K562 (cell line): Measurements from ENCODE around the gene RASD1. TPM values are rescaled to one million over a fixed set of nuclear protein-coding genes. Genes with fewer than 3 reads are reported as not detected.

Experiments
- ATAC-seq: fragments of 200-7000 bp; cut with Tn5 transposase; 3 replicates; pipeline ENCODE4 v1.9.1; 2020; ENCODE audit warnings: moderate library complexity
- BruUV-seq: library from RNA; stranded (reverse); fragments of 400-500 nt; replicated peaks from 2 replicates; lab custom pipeline; 2021; lab: Mats Ljungman, UMichigan
- CTCF ChIA-PET: fragments of 300-600 bp; formaldehyde crosslinking; extraction: SDS; loops from one replicate; lab custom pipeline; 2021; ENCODE audit warnings: low intra/inter-chr PET ratio; lab: Yijun Ruan, JAX
- POLR2A ChIA-PET: fragments of 300-600, 350-650 bp; sonication (Branson Sonifier 250); formaldehyde crosslinking; extraction: SDS; loops from one replicate; lab custom pipeline; 2021; ENCODE audit warnings: antibody characterized with exemption, inconsistent platforms; lab: Yijun Ruan, JAX
- DNase-seq, 4 experiments: peaks; one replicate each; pipeline versions ENCODE4 v3.0.0 to v3.0.0-alpha.2; 2011 to 2018; ENCODE audit warnings: low spot score in 3 of 4, mixed read lengths in 3 of 4; ENCODE audit errors: extremely low read depth in 1 of 4
- FAIRE-seq: peaks from 2 replicates; lab custom pipeline; 2011; peaks lifted over from hg19 to GRCh38; lab: Jason Lieb, UNC
- H2AFZ ChIP-seq: 2 replicates; pipeline ENCODE4 v1.6.0; 2011; ENCODE audit warnings: low read depth, low read length, control low read depth, inconsistent platforms
- H3K27ac ChIP-seq: fragments of 200-600 bp; 3 replicates; pipeline ENCODE4 v1.8.0; 2011; ENCODE audit warnings: low read depth, mild to moderate bottlenecking, control low read depth, inconsistent platforms, low read length, moderate library complexity, mixed read lengths; ENCODE audit errors: extremely low read depth
- H3K27me3 ChIP-seq, 2 experiments: fragments of 300-600 bp in 1 of 2; 2 replicates in 1 of 2; 3 replicates in 1 of 2; pipeline versions ENCODE4 v1.6.0 to v1.8.0; 2011; ENCODE audit warnings: inconsistent platforms in 2 of 2, low read length in 2 of 2, mild to moderate bottlenecking in 1 of 2, mixed read lengths in 1 of 2, moderate library complexity in 1 of 2; ENCODE audit not compliant: control insufficient read depth in 2 of 2, insufficient read depth in 2 of 2
- H3K36me3 ChIP-seq: fragments of 300-600 bp; 3 replicates; pipeline ENCODE4 v1.8.0; 2011; ENCODE audit warnings: mild to moderate bottlenecking, low read length, inconsistent platforms; ENCODE audit not compliant: control insufficient read depth, insufficient read depth
- H3K4me1 ChIP-seq, 2 experiments: fragments of 200-600 bp in 1 of 2; replicated peaks in 1 of 2; 2 replicates in 1 of 2; 3 replicates in 1 of 2; pipeline versions ENCODE4 v1.5.1 to v1.8.0; 2011; ENCODE audit warnings: inconsistent platforms in 2 of 2, low read length in 2 of 2, mild to moderate bottlenecking in 1 of 2, mixed read lengths in 1 of 2, moderate library complexity in 1 of 2; ENCODE audit not compliant: control insufficient read depth in 2 of 2, insufficient read depth in 2 of 2
- H3K4me2 ChIP-seq: 2 replicates; pipeline ENCODE4 v1.6.1; 2011; ENCODE audit warnings: low read length, control low read depth, inconsistent platforms, mixed read lengths; ENCODE audit not compliant: insufficient read depth
- H3K4me3 ChIP-seq: fragments of 200-600 bp; sonication (generic), shearing (Covaris generic); 2 replicates; pipeline ENCODE4 v1.5.1; 2016; ENCODE audit warnings: control low read depth, inconsistent platforms
- H3K79me2 ChIP-seq: fragments of 200-600 bp; 3 replicates; pipeline ENCODE4 v1.8.0; 2011; ENCODE audit warnings: low read length, inconsistent platforms; ENCODE audit not compliant: control insufficient read depth, insufficient read depth
- H3K9ac ChIP-seq, 2 experiments: 2 replicates each; pipeline versions ENCODE4 v1.6.0 to v1.6.1; 2011; ENCODE audit warnings: low read depth in 2 of 2, low read length in 2 of 2, control low read depth in 1 of 2, inconsistent platforms in 1 of 2, mild to moderate bottlenecking in 1 of 2, mixed read lengths in 1 of 2; ENCODE audit not compliant: insufficient read depth in 1 of 2
- H3K9me1 ChIP-seq: one replicate; pipeline ENCODE4 v1.6.0; 2011; ENCODE audit warnings: inconsistent platforms, mild to moderate bottlenecking, low read length, moderate library complexity; ENCODE audit not compliant: control insufficient read depth, insufficient read depth
- H3K9me3 ChIP-seq: replicated peaks from 2 replicates; pipeline ENCODE4 v1.5.1; 2011; ENCODE audit warnings: low read depth, low read length, inconsistent platforms; ENCODE audit not compliant: control insufficient read depth, insufficient read depth
- H4K20me1 ChIP-seq: replicated peaks from 2 replicates; pipeline ENCODE4 v1.6.1; 2011; ENCODE audit warnings: low read length, inconsistent platforms, mixed read lengths; ENCODE audit not compliant: control insufficient read depth, insufficient read depth
- BRCA1 ChIP-seq, 2 experiments: fragments of 450-650 bp in 1 of 2; sonication (generic) in 1 of 2; formaldehyde crosslinking in 1 of 2; IDR thresholded peaks; 2 replicates each; pipeline versions ENCODE4 v1.5.0 to v1.6.1; 2017 to 2020; ENCODE audit warnings: mild to moderate bottlenecking in 1 of 2, missing genetic modification reagents in 1 of 2
- BRD4 ChIP-seq: fragments of 200-600 bp; sonication (generic); IDR thresholded peaks from 2 replicates; pipeline ENCODE4 v1.6.1; 2017; ENCODE audit warnings: inconsistent platforms
- C11orf30 ChIP-seq: fragments of 450-650 bp; IDR thresholded peaks from 2 replicates; pipeline ENCODE4 v1.6.1; 2016; ENCODE audit warnings: low read depth, mild to moderate bottlenecking
- CREBBP ChIP-seq: IDR thresholded peaks from one replicate; pipeline ENCODE4 v1.6.1; 2012; ENCODE audit warnings: low read depth, mild to moderate bottlenecking, control low read depth, inconsistent platforms, low read length
- HDAC1 ChIP-seq, 2 experiments: fragments of 450-650 bp; IDR thresholded peaks; 2 replicates each; pipeline ENCODE4 v1.6.1; 2016 to 2017; ENCODE audit warnings: inconsistent platforms in 1 of 2, mild to moderate bottlenecking in 1 of 2, moderate library complexity in 1 of 2
- KDM1A ChIP-seq, 2 experiments: fragments of 450-650 bp; IDR thresholded peaks; 2 replicates each; pipeline ENCODE4 v1.6.1; 2016; ENCODE audit warnings: mild to moderate bottlenecking in 2 of 2
- MCM3 ChIP-seq: fragments of 450-650 bp; IDR thresholded peaks from 2 replicates; pipeline ENCODE4 v1.6.1; 2016
- NR2F6 ChIP-seq: fragments of 450-650 bp; formaldehyde crosslinking; IDR thresholded peaks from 2 replicates; pipeline ENCODE4 v1.4.0; 2020; ENCODE audit warnings: mild to moderate bottlenecking
- PHF8 ChIP-seq: fragments of 200-600 bp; sonication (generic); IDR thresholded peaks from 2 replicates; pipeline ENCODE4 v1.6.1; 2012; ENCODE audit warnings: mixed run types, mild to moderate bottlenecking, inconsistent platforms, low read length, moderate library complexity, borderline replicate concordance
- STAT5B ChIP-seq: fragments of 250-450 bp; sonication (Bioruptor Pico); IDR thresholded peaks from 2 replicates; pipeline ENCODE4 v1.8.0; 2021; ENCODE audit warnings: mild to moderate bottlenecking, inconsistent platforms
- ZNF134 ChIP-seq: fragments of 250-450 bp; sonication (Bioruptor Pico); conservative IDR thresholded peaks from 2 replicates; pipeline ENCODE4 v1.4.0; 2020
- ZNF586 ChIP-seq: fragments of 450-650 bp; formaldehyde crosslinking; conservative IDR thresholded peaks from 2 replicates; pipeline ENCODE4 v1.4.0; 2020; ENCODE audit warnings: mild to moderate bottlenecking, moderate library complexity
- WGBS: fragments of 100-300 bp; shearing (Covaris generic); methylation state at CpG from one replicate; pipeline ENCODE4 v1.1.6; 2016; ENCODE audit warnings: low coverage, mixed read lengths; ENCODE audit not compliant: insufficient coverage; ENCODE audit errors: missing lambda C conversion rate; 5-methylcytosine and 5-hydroxymethylcytosine counted together
- in situ Hi-C: fragments of 300-500 bp; cut with MboI; formaldehyde crosslinking; loops from 4 replicates; pipeline ENCODE4 v1.15.0; 2018; ENCODE audit warnings: inconsistent platforms, mixed read lengths
- intact Hi-C: fragments of 100-400 bp; cut with micrococcal nuclease; formaldehyde crosslinking; loops from 2 replicates; pipeline ENCODE4 v1.14.2; 2022
- polyA plus RNA-seq, 8 experiments: library from polyadenylated mRNA; depleted of rRNA in 4 of 8; stranded (reverse) in 5 of 8; unstranded in 3 of 8; fragments of >200 nt; fragmentation: Nextera tagmentation in 2 of 8; fragmentation: Illumina TruSeq in 1 of 8; extraction: Ambion mirVana in 2 of 8; extraction: Trizol in 1 of 8; gene quantifications; 2 replicates each; pipeline versions ENCODE4 v1.2.1 to v1.2.3, GENCODE V29; 2011 to 2014; ENCODE audit warnings: inconsistent platforms in 1 of 8, missing spikeins in 1 of 8
- total RNA-seq, 7 experiments: library from RNA; depleted of rRNA in 6 of 7; stranded (reverse); fragments of >200 nt in 6 of 7; fragmentation: Illumina TruSeq in 2 of 7; extraction: Trizol in 2 of 7; gene quantifications; 2 replicates each; pipeline versions ENCODE4 v1.2.1 to v1.2.3, GENCODE V29; 2011 to 2021; ENCODE audit warnings: low replicate concordance in 1 of 7
- TF ChIP-seq, protein P1 (sequence below): fragments of 450-650 bp; IDR thresholded peaks from 2 replicates; pipeline ENCODE4 v1.6.1; 2016; ENCODE audit warnings: low read depth, mild to moderate bottlenecking, moderate library complexity
- TF ChIP-seq, protein P2 (sequence below): fragments of 200-800 bp; sonication (Bioruptor generic); IDR thresholded peaks from 2 replicates; pipeline ENCODE4 v1.6.1; 2017; ENCODE audit warnings: missing genetic modification characterization, missing compliant biosample characterization
- TF ChIP-seq, protein P3 (sequence below): fragments of 450-650 bp; IDR thresholded peaks from one replicate; pipeline ENCODE4 v1.6.1; 2018; ENCODE audit warnings: mild to moderate bottlenecking, moderate library complexity; ENCODE audit not compliant: partially characterized antibody

Gene RASD1
- total and polyA plus RNA-seq, 9 of the 15 experiments (the other 6 are each of a cell fraction or from before 2014, with no cell fraction given): 0.11 TPM; not detected in 8

DNA sequence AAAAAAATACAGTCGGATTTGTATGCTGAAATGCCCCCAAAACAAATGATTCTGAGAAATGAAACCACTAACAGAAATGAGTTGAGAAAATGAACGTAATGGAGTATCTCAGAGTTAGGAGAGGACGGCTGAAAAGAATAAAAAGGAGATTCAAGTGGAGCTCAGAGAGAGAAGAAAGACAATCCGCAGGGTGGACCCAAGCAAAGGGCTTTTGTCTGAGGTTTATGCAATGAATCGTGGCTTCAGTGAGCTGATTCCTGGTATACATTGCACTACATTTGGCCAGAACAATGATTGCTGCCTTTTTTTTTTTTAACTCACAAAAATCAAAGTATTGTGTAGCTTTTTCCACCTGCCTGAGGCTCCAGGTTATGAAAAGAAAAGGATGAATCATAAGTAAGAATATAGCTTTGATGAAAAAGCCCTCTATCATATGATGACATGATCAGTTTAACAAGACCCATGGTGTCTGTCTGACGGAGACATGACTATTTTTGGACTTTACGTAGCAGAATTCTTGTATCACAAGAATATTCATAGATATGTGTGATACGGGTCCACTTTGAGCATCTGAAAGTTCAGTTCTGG lies 23.8 kb downstream of the RASD1 start:
- no peaks in the 10 kb centered on the region for H3K9me1 ChIP-seq
- H3K79me2 ChIP-seq: peaks cover 7% of the 10 kb centered on the region
- H3K27me3 ChIP-seq: peaks cover 9 to 25% of the 10 kb centered on the region in 2 experiments
- FAIRE-seq (no peak), ATAC-seq (no peak), DNase-seq (no peak)
- in situ Hi-C loops (no loop called here), intact Hi-C loops (no loop called here)
- H4K20me1 ChIP-seq: no peaks in the 10 kb centered on the region
- ChIA-PET CTCF (no interaction called here), POLR2A (interaction anchor here (0.7 to 0.9 kb wide), 2 partner anchors 25 to 108 kb away, joined by 3 to 4 read pairs; no protein-coding TSS in a partner anchor)
- no peak overlapping the region for H3K27ac ChIP-seq
- H3K4me3 ChIP-seq: no peak overlapping the region
- 4% methylated on average over 8 of the region's 8 CpGs for WGBS
- no peaks in the 10 kb centered on the region for H3K36me3 ChIP-seq
- no peak overlapping the region for H2AFZ ChIP-seq
- no TSS peak for BruUV-seq
- H3K4me1 ChIP-seq: peaks cover 0 to 7% of the 10 kb centered on the region in 2 experiments; a peak in 2 of 5 replicates
- no peak for TF ChIP-seq BRCA1 (IDR thresholded peaks at IDR 0.05)
- TF ChIP-seq BRCA1 (CRISPR knock-in tag; IDR thresholded peaks at IDR 0.05): no peak
- no peak for TF ChIP-seq STAT5B (CRISPR knock-in tag)
- TF ChIP-seq HDAC1 (IDR thresholded peaks at IDR 0.05): no peak
- TF ChIP-seq ZNF134 (CRISPR knock-in tag): no peak
- TF ChIP-seq, protein P1, sequence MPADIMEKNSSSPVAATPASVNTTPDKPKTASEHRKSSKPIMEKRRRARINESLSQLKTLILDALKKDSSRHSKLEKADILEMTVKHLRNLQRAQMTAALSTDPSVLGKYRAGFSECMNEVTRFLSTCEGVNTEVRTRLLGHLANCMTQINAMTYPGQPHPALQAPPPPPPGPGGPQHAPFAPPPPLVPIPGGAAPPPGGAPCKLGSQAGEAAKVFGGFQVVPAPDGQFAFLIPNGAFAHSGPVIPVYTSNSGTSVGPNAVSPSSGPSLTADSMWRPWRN: no peak
- no peak for TF ChIP-seq PHF8
- TF ChIP-seq, protein P2, sequence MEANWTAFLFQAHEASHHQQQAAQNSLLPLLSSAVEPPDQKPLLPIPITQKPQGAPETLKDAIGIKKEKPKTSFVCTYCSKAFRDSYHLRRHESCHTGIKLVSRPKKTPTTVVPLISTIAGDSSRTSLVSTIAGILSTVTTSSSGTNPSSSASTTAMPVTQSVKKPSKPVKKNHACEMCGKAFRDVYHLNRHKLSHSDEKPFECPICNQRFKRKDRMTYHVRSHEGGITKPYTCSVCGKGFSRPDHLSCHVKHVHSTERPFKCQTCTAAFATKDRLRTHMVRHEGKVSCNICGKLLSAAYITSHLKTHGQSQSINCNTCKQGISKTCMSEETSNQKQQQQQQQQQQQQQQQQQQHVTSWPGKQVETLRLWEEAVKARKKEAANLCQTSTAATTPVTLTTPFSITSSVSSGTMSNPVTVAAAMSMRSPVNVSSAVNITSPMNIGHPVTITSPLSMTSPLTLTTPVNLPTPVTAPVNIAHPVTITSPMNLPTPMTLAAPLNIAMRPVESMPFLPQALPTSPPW: no peak
- TF ChIP-seq, protein P3, sequence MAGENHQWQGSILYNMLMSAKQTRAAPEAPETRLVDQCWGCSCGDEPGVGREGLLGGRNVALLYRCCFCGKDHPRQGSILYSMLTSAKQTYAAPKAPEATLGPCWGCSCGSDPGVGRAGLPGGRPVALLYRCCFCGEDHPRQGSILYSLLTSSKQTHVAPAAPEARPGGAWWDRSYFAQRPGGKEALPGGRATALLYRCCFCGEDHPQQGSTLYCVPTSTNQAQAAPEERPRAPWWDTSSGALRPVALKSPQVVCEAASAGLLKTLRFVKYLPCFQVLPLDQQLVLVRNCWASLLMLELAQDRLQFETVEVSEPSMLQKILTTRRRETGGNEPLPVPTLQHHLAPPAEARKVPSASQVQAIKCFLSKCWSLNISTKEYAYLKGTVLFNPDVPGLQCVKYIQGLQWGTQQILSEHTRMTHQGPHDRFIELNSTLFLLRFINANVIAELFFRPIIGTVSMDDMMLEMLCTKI: no peak
- TF ChIP-seq C11orf30: no peak
- TF ChIP-seq BRD4: no peak
- no peak for TF ChIP-seq KDM1A (IDR thresholded peaks at IDR 0.05)
- no peak for TF ChIP-seq ZNF586 (CRISPR knock-in tag)
- TF ChIP-seq CREBBP: no peak
- TF ChIP-seq NR2F6 (CRISPR knock-in tag): no peak
- no peak for TF ChIP-seq MCM3
- no peak overlapping the region for H3K9ac ChIP-seq
- no peaks in the 10 kb centered on the region for H3K9me3 ChIP-seq
- H3K4me2 ChIP-seq: no peak overlapping the region
